Endothelial cell of umbilical vein (primary cell): ENCODE results near the gene SARNP. TPM values are rescaled to one million over a fixed set of nuclear protein-coding genes. Genes with fewer than 3 reads are reported as not detected.

Experiments used
- BruUV-seq: library from RNA; stranded (reverse); fragments of 400-500 nt; replicated peaks from 2 replicates; lab custom pipeline; 2021; lab: Mats Ljungman, UMichigan
- CTCF ChIA-PET: fragments of 300-600, 350-600 bp; sonication (Branson Sonifier 250); formaldehyde crosslinking; loops from one replicate; lab custom pipeline; 2021; ENCODE audit warnings: antibody characterized with exemption, inconsistent platforms; lab: Charles Lee
- POLR2A ChIA-PET: fragments of 300-600, 350-600 bp; sonication (Branson Sonifier 250); formaldehyde crosslinking; loops from one replicate; lab custom pipeline; 2021; ENCODE audit warnings: antibody characterized with exemption, inconsistent platforms; lab: Charles Lee
- DNase-seq: peaks from one replicate; pipeline ENCODE4 v3.0.0-alpha.2; 2011; ENCODE audit warnings: low read depth, low spot score
- FAIRE-seq: peaks from 2 replicates; lab custom pipeline; 2011; peaks lifted over from hg19 to GRCh38; lab: Jason Lieb, UNC
- H2AFZ ChIP-seq: 2 replicates; pipeline ENCODE4 v1.6.0; 2012; ENCODE audit warnings: low read depth, low read length, control low read depth, inconsistent platforms
- H3K27ac ChIP-seq: 2 replicates; pipeline ENCODE4 v1.5.1; 2011; ENCODE audit warnings: low read depth, mild to moderate bottlenecking, control low read depth, low read length, moderate library complexity; ENCODE audit not compliant: insufficient read depth
- H3K27me3 ChIP-seq, 2 experiments: 2 replicates each; pipeline versions ENCODE4 v1.6.0 to v1.6.1; 2011; ENCODE audit warnings: low read length in 2 of 2, mixed read lengths in 1 of 2; ENCODE audit not compliant: control insufficient read depth in 2 of 2, insufficient read depth in 2 of 2
- H3K36me3 ChIP-seq, 2 experiments: 2 replicates in 1 of 2; 3 replicates in 1 of 2; pipeline ENCODE4 v1.5.1; 2011; ENCODE audit warnings: low read length in 2 of 2, mild to moderate bottlenecking in 1 of 2, moderate library complexity in 1 of 2; ENCODE audit not compliant: control insufficient read depth in 2 of 2, insufficient read depth in 2 of 2; ENCODE audit errors: extremely low read depth in 1 of 2
- H3K4me1 ChIP-seq: 3 replicates; pipeline ENCODE4 v1.5.1; 2011; ENCODE audit warnings: mild to moderate bottlenecking, low read length; ENCODE audit not compliant: control insufficient read depth, insufficient read depth; ENCODE audit errors: extremely low read depth
- H3K4me2 ChIP-seq: 2 replicates; pipeline ENCODE4 v1.6.1; 2011; ENCODE audit warnings: low read length, control low read depth, mixed read lengths; ENCODE audit not compliant: insufficient read depth
- H3K4me3 ChIP-seq, 3 experiments: fragments of 200-600 bp in 1 of 3; sonication (generic), shearing (Covaris generic) in 1 of 3; replicated peaks in 1 of 3; 2 replicates each; pipeline ENCODE4 v1.5.1; 2011 to 2016; ENCODE audit warnings: control low read depth in 3 of 3, low read length in 3 of 3, mild to moderate bottlenecking in 2 of 3, inconsistent platforms in 1 of 3, low read depth in 1 of 3, moderate library complexity in 1 of 3; ENCODE audit not compliant: insufficient read depth in 1 of 3
- H3K79me2 ChIP-seq: 2 replicates; pipeline ENCODE4 v1.6.0; 2012; ENCODE audit warnings: low read length, inconsistent platforms; ENCODE audit not compliant: control insufficient read depth, insufficient read depth
- H3K9ac ChIP-seq: replicated peaks from 2 replicates; pipeline ENCODE3; 2011; ENCODE audit warnings: low read length, control low read depth; ENCODE audit not compliant: insufficient read depth; ENCODE audit errors: extremely low read depth
- H3K9me1 ChIP-seq: replicated peaks from 3 replicates; pipeline ENCODE4 v1.6.0; 2011; ENCODE audit warnings: mild to moderate bottlenecking, low read length; ENCODE audit not compliant: control insufficient read depth, insufficient read depth; ENCODE audit errors: extremely low read depth
- H3K9me3 ChIP-seq: replicated peaks from 2 replicates; pipeline ENCODE4 v1.5.1; 2012; ENCODE audit warnings: low read length, inconsistent platforms; ENCODE audit not compliant: control insufficient read depth, insufficient read depth
- H4K20me1 ChIP-seq: replicated peaks from 2 replicates; pipeline ENCODE3; 2011; ENCODE audit warnings: mild to moderate bottlenecking, low read length; ENCODE audit not compliant: control insufficient read depth, insufficient read depth; ENCODE audit errors: extremely low read depth
- EZH2 ChIP-seq: IDR thresholded peaks from 2 replicates; pipeline ENCODE4 v1.6.1; 2012; ENCODE audit warnings: borderline replicate concordance, low read depth, mild to moderate bottlenecking, moderate library complexity, low read length, inconsistent platforms; ENCODE audit not compliant: severe bottlenecking
- FOS ChIP-seq: IDR thresholded peaks from 2 replicates; pipeline ENCODE4 v1.6.1; 2011; ENCODE audit warnings: mild to moderate bottlenecking, low read length, moderate library complexity, borderline replicate concordance; ENCODE audit not compliant: insufficient read depth
- GATA2 ChIP-seq: IDR thresholded peaks from 2 replicates; pipeline ENCODE4 v1.7.0; 2011; ENCODE audit warnings: low read depth, mild to moderate bottlenecking, moderate library complexity, mixed read lengths, low read length; ENCODE audit not compliant: insufficient read length, insufficient read depth
- MYC ChIP-seq: IDR thresholded peaks from one replicate; pipeline ENCODE4 v1.6.1; 2011; ENCODE audit warnings: mild to moderate bottlenecking, low read depth, low read length
- POLR2A ChIP-seq: IDR thresholded peaks from 2 replicates; pipeline ENCODE4 v1.6.1; 2012; ENCODE audit warnings: low read depth, mild to moderate bottlenecking, control low read depth, low read length
- dilution Hi-C: fragments of 300-500 bp; cut with MboI; formaldehyde crosslinking; loops from one replicate; pipeline ENCODE4 v1.15.0; 2019; ENCODE audit warnings: low sequenced_read_pairs; ENCODE audit not compliant: extremely low pct_ligation_motif_present
- intact Hi-C: fragments of 100-400 bp; cut with micrococcal nuclease; formaldehyde crosslinking; loops from one replicate; pipeline ENCODE4 v1.10.0; 2022
- polyA plus RNA-seq, 4 experiments: library from polyadenylated mRNA; depleted of rRNA in 3 of 4; stranded (reverse) in 3 of 4; unstranded in 1 of 4; fragments of >200 nt; gene quantifications; 2 replicates each; pipeline versions ENCODE4 v1.2.1 to v1.2.3, GENCODE V29; 2011 to 2012; ENCODE audit warnings: missing spikeins in 1 of 4
- total RNA-seq: library from RNA; stranded (reverse); gene quantifications from 2 replicates; pipeline ENCODE4 v1.2.3, GENCODE V29; 2021
- TF ChIP-seq, protein P1 (sequence below), 2 donors: IDR thresholded peaks; 1 replicate in 1 of 2; 2 replicates in 1 of 2; pipeline ENCODE4 v1.5.1; 2011; ENCODE audit warnings: low read length in 2 of 2, mild to moderate bottlenecking in 2 of 2, moderate library complexity in 2 of 2, control low read depth in 1 of 2, inconsistent platforms in 1 of 2, low read depth in 1 of 2; ENCODE audit not compliant: insufficient read depth in 1 of 2; ENCODE audit errors: extremely low read depth in 1 of 2

The SARNP gene
- total and polyA plus RNA-seq, 2 donors (not counting 3 experiments of a cell fraction or from before 2014, with no cell fraction given): 88.1 to 101 TPM

DNA sequence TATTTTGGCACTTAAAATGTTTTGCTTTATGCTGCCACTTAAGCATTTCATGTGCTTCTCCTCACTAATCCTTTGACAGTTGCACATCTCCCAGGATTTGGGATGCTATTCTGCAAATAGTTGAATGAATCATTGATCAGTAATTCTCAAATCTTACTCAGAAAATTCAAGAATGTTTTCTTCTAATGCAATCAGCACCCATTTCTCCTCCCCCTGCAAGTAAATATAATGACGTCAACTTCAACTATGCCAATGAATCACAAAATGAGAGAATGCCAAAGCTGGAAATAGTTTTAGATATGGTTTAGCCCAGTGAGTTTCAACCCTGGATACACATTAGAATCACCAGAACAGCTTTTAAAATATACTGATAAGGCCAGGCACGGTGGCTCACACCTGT lies 103.8 kb downstream of the SARNP start:
- no peaks in the 10 kb centered on the region for H3K36me3 ChIP-seq
- no peak overlapping the region for H3K4me3 ChIP-seq
- H4K20me1 ChIP-seq: no peaks in the 10 kb centered on the region
- H3K27me3 ChIP-seq: peaks cover 28 to 29% of the 10 kb centered on the region in 2 experiments
- no peaks in the 10 kb centered on the region for H3K9me1 ChIP-seq
- dilution Hi-C loops: no loop called here
- no peak overlapping the region for H3K4me2 ChIP-seq
- intact Hi-C loops: no loop called here
- FAIRE-seq (no peak), DNase-seq (no peak)
- H3K79me2 ChIP-seq: no peaks in the 10 kb centered on the region
- POLR2A ChIA-PET: no interaction called here
- BruUV-seq: no TSS peak
- H3K4me1 ChIP-seq: peaks cover 20% of the 10 kb centered on the region
- TF ChIP-seq MYC (no peak), POLR2A (no peak), EZH2 (no peak), FOS (no peak), GATA2 (no peak)
- TF ChIP-seq, protein P1, sequence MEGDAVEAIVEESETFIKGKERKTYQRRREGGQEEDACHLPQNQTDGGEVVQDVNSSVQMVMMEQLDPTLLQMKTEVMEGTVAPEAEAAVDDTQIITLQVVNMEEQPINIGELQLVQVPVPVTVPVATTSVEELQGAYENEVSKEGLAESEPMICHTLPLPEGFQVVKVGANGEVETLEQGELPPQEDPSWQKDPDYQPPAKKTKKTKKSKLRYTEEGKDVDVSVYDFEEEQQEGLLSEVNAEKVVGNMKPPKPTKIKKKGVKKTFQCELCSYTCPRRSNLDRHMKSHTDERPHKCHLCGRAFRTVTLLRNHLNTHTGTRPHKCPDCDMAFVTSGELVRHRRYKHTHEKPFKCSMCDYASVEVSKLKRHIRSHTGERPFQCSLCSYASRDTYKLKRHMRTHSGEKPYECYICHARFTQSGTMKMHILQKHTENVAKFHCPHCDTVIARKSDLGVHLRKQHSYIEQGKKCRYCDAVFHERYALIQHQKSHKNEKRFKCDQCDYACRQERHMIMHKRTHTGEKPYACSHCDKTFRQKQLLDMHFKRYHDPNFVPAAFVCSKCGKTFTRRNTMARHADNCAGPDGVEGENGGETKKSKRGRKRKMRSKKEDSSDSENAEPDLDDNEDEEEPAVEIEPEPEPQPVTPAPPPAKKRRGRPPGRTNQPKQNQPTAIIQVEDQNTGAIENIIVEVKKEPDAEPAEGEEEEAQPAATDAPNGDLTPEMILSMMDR (IDR thresholded peaks at IDR 0.05; ENCODE audit: extremely low read depth in 1 of 2, insufficient read depth in 1 of 2, low read depth in 1 of 2, low read length in 2 of 2): no peak
- no peak overlapping the region for H2AFZ ChIP-seq
- no peaks in the 10 kb centered on the region for H3K9me3 ChIP-seq
- no peak overlapping the region for H3K9ac ChIP-seq
- CTCF ChIA-PET: no interaction called here
- H3K27ac ChIP-seq: no peak overlapping the region
